Stromal cell of bone marrow (primary cell): ENCODE measurements around the gene CYLD.

Experiments used
- DNase-seq: peaks from one replicate; pipeline ENCODE4 v3.0.0-alpha.2; 2012; ENCODE audit warnings: low read depth

Gene CYLD

DNA sequence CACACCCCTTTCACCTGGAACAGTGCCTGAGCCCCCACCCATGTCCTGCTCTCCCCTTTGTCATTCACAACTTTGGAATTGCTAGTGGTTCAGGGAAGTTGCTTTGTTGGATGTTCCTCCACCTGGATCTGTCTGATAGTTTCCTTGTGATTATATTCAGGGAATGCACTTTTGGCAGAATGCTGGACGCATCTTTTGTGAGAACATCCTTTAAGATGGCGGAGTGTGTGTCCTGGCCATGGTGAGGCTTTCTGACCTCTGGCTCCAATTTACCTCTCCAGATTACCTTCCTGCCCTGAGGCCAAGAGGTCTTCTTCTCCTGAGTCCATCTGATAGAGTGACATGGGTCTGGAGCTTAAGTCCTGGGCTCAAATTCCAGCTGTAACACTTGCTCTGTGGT is 104.6 kb downstream of the CYLD start:
- no peak for DNase-seq

DNA sequence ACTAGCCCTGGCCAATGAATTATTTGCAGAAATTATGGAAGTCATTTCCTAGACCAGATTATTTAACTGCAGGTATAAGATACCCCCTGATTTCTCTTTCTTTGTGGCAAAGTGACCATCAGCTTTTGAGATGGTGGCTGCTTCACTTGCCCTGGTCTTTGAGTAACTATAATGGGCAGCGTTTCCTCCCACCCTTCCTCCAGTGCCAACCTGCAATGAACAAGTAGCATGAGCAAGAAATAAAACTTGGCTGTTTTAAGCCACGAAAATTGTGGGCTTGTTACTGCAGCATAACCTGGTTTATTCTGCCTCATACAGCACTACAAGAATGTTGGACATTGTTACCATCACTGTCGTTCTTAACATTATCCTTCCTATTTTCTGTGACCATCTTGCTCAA is 105.3 kb downstream of the CYLD start:
- DNase-seq = no peak

DNA sequence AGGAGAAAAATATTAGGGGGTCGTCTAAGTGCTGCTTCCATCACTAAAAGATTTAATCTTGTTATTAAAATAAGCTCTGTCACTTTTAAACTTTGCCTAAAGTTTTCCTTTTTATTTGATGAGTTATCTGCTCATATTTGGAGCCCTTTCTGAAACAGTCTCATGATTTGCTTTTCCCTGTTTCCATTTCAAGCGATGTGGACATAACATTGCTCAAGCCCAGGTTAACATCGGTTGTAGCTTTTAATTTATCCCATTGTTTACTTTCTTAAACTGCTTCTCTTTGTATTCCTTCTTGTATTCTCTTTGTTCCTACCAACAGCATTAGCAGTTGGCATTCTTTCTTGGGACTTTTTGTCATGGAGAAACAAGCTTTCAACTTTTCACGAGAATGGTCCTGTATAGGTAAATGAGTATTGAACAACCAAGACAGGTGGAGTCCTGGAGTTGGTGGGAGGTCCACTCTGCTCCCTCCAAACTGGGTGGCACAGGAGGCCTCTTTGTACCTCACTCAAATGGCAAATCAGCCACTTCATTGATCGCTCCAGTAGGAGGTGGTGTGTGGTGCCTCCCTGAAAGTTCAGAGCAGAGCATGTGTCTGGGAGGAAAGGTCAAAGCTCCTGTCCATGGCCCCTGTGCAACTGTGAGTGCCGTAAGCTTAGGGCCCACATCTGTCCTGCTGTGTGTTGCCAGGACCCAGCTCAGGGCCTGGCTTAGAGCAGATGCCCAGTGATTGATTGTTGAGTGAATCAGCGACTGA is 107.0 kb downstream of the CYLD start:
- DNase-seq = no peak
